ENCODE data around the gene PRRT3.

DNA sequence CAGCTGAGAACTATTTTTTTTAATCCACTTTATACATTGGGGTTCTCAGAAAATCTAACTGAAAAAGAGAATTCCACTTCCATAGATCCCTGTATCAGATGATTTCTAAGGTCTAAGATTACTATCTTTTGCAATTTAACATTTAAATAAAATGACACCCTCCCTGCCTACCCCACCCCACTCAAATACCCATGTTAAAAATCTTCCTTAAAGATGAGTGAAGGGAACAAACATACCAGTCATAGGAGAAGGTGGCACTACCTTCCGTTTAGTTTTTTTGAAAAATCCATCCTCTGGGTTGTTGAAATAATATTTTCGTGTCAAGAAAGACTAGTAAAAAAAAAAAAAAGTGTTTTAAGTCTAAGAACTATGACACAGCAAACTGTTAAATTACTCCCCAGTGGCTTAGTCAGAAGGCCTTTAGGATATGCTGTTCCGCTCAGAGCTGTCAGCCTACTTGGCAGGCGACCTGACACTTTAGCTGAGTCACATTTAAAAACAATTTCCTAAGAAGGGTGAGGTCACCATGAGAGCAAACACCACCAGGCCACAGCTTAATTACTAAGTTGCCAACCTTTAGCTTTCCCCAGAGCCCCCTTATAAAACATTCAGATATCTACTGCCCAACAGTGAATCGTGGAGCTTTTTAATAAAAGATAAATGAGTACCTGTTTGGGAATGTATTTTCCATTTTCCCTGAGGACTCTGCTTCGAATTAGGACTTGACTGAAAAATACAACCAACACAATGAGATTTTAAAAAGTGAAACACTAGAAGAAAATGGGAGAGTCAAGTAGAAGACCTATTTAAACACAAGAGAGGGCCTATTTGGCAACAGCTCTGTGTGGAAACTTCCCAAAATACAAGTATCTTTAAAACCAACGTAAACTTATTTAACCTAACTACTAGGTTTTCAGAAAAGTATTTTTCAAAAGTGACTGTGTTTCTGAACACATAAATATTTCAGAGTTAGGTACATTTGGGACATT lies 24.8 kb upstream of the PRRT3 start:
- TF ChIP-seq CTCF (conservative IDR thresholded peaks at IDR 0.05; ENCODE audit: low read depth, low read length), result no peak
- no peak for TF ChIP-seq EZH2phosphoT487 (IDR thresholded peaks at IDR 0.05; ENCODE audit: borderline replicate concordance, low read length)
